Mononuclear cell (primary cell): ENCODE results near the gene SOCS4. TPM values are rescaled to one million over a fixed set of nuclear protein-coding genes. Genes with fewer than 3 reads are reported as not detected.
"Not testable (repeated sequence)": the region's sequence is repeated elsewhere in the genome, so short reads cannot be mapped to it uniquely, and the experiment has no call there.

Experiments used
- H3K27me3 ChIP-seq: 2 replicates; pipeline ENCODE4 v1.6.0; 2011; ENCODE audit warnings: low read length, control low read depth; ENCODE audit not compliant: insufficient read depth
- H3K4me1 ChIP-seq: 2 replicates; pipeline ENCODE4 v1.5.1; 2011; ENCODE audit warnings: mild to moderate bottlenecking, low read length, control low read depth; ENCODE audit not compliant: insufficient read depth
- H3K4me3 ChIP-seq: 2 replicates; pipeline ENCODE4 v1.5.1; 2011; ENCODE audit warnings: mild to moderate bottlenecking, low read length, moderate library complexity
- H3K9me3 ChIP-seq: 2 replicates; pipeline ENCODE4 v1.5.1; 2011; ENCODE audit warnings: low read depth, mild to moderate bottlenecking, control low read depth, low read length
- total RNA-seq: library from RNA; depleted of rRNA; stranded (reverse); fragments of >200 nt; gene quantifications from one replicate; pipeline ENCODE4 v1.2.3, GENCODE V29; 2012

The SOCS4 gene
- total RNA-seq, 1 donor: 14.7 TPM

GRCh38 chr14:55043528-55043927 lies 16.5 kb downstream of the SOCS4 start:
- no peaks in the 10 kb centered on the region for H3K4me1 ChIP-seq
- no peaks in the 10 kb centered on the region for H3K9me3 ChIP-seq
- H3K27me3 ChIP-seq: no peaks in the 10 kb centered on the region
- H3K4me3 ChIP-seq: no peak overlapping the region

DNA sequence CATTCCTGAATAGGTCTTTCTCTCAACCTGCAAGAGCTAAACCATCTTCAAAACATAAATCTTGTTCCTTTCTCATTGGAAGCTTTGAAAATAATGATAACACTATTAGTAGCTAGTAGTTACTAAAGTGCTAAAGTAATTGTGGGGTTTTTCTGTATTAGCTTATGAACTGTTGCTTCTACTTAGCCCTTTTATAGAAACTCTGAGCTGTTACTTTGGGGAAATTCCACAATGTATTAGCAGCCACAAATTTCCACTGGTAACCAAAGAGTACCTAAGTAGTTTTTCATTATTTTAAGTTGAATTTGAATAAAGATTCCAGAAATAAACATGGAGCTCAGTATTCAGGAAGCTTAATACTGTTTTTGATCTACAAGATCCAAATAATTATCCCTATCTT lies 18.1 kb downstream of the SOCS4 start:
- H3K4me1 ChIP-seq: no peaks in the 10 kb centered on the region
- H3K27me3 ChIP-seq: no peaks in the 10 kb centered on the region
- H3K9me3 ChIP-seq: no peaks in the 10 kb centered on the region
- no peak overlapping the region for H3K4me3 ChIP-seq

GRCh38 chr14:55047301-55048053 lies 20.4 kb downstream of the SOCS4 start:
- Histone ChIP-seq H3K9me3 (no peaks in the 10 kb centered on the region), H3K4me1 (peaks cover 11% of the 10 kb centered on the region), H3K27me3 (no peaks in the 10 kb centered on the region), H3K4me3 (no peak overlapping the region)

- Histone ChIP-seq H3K27me3 (no peaks in the 10 kb centered on the region), H3K9me3 (no peaks in the 10 kb centered on the region), H3K4me3 (no peak overlapping the region), H3K4me1 (peaks cover 22% of the 10 kb centered on the region)
These were observed 21.9 kb downstream of the SOCS4 start for GRCh38 chr14:55048900-55049436.

GRCh38 chr14:55051165-55051422 lies 24.1 kb downstream of the SOCS4 start:
- H3K9me3 ChIP-seq: no peaks in the 10 kb centered on the region
- H3K27me3 ChIP-seq: no peaks in the 10 kb centered on the region
- H3K4me1 ChIP-seq: peaks cover 27% of the 10 kb centered on the region
- peak overlapping the region; percentile 98 for H3K4me3 ChIP-seq

GRCh38 chr14:55051423-55052268 lies 24.6 kb downstream of the SOCS4 start, which contains the start of gene MAPK1IP1L:
Gene MAPK1IP1L, plus strand, starts transcription at chr14:55051647. Its CDS starts 10,037 bp downstream, at chr14:55061684.
- peaks cover 27% of the 10 kb centered on the region for H3K4me1 ChIP-seq
- H3K9me3 ChIP-seq: no peaks in the 10 kb centered on the region
- H3K4me3 ChIP-seq: peak within 1 kb of the TSS; percentile 98
- no peaks in the 10 kb centered on the region for H3K27me3 ChIP-seq

GRCh38 chr14:55052269-55052930 lies 25.4 kb downstream of the SOCS4 start:
- Histone ChIP-seq H3K4me1 (peaks cover 27% of the 10 kb centered on the region), H3K4me3 (peak overlapping the region; percentile 98), H3K27me3 (no peaks in the 10 kb centered on the region), H3K9me3 (no peaks in the 10 kb centered on the region)

DNA sequence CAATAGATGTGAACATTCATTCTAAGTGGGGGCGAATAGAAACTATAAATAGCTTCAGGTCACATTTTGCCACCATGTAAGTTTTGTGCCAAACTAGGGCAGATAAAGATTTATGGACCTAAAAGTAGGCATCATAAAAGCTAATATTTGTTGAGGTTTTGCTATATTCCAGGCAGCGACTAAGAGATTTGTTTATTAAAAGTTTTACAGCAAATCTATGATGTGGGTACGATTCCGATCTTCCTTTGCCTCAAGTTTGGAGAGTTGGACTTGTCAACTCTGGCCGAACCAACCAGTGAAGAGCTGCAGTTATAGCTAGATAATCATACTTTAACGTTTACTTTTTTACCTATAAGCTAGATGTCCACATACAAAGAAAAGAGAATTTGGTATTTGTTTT lies 26.0 kb downstream of the SOCS4 start:
- Histone ChIP-seq H3K4me3 (no peak overlapping the region), H3K27me3 (no peaks in the 10 kb centered on the region), H3K9me3 (no peaks in the 10 kb centered on the region), H3K4me1 (peaks cover 27% of the 10 kb centered on the region)

GRCh38 chr14:55053500-55053899 lies 26.5 kb downstream of the SOCS4 start:
- H3K4me1 ChIP-seq: peaks cover 27% of the 10 kb centered on the region
- H3K27me3 ChIP-seq: no peaks in the 10 kb centered on the region
- H3K9me3 ChIP-seq: no peaks in the 10 kb centered on the region
- H3K4me3 ChIP-seq: no peak overlapping the region

- H3K4me3 ChIP-seq: no peak overlapping the region
- H3K9me3 ChIP-seq: no peaks in the 10 kb centered on the region
- H3K27me3 ChIP-seq: no peaks in the 10 kb centered on the region
- peaks cover 27% of the 10 kb centered on the region for H3K4me1 ChIP-seq
These were observed 27.1 kb downstream of the SOCS4 start for GRCh38 chr14:55054098-55054497.

DNA sequence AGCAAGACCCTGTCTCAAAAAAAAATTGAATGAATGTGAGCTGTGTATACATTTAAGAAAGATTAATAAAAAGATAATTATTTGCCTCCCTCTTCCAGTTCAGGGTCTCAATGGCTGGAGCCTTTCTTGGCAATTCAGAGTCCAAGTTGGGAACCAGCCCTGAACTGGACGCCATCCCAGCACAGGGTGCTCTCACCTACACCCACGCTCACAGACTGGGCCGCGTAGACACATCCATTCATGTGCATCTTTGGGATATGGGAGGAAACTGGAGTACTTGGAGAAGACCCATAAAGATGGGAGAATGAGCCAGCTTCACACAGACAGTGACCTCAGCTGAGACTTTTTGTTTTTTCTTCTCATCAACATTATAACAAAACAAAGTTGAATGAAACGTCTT lies 30.9 kb downstream of the SOCS4 start:
- Histone ChIP-seq H3K27me3 (no peaks in the 10 kb centered on the region), H3K4me1 (peaks cover 11% of the 10 kb centered on the region), H3K4me3 (no peak overlapping the region), H3K9me3 (no peaks in the 10 kb centered on the region)

- H3K4me1 ChIP-seq: peaks cover 5% of the 10 kb centered on the region
- no peak overlapping the region for H3K4me3 ChIP-seq
- H3K27me3 ChIP-seq: no peaks in the 10 kb centered on the region
- H3K9me3 ChIP-seq: no peaks in the 10 kb centered on the region
These were observed 32.3 kb downstream of the SOCS4 start for GRCh38 chr14:55059333-55059732.

GRCh38 chr14:55062517-55063351 lies 35.7 kb downstream of the SOCS4 start:
- no peaks in the 10 kb centered on the region for H3K9me3 ChIP-seq
- no peaks in the 10 kb centered on the region for H3K4me1 ChIP-seq
- no peaks in the 10 kb centered on the region for H3K27me3 ChIP-seq
- H3K4me3 ChIP-seq: no peak overlapping the region

DNA sequence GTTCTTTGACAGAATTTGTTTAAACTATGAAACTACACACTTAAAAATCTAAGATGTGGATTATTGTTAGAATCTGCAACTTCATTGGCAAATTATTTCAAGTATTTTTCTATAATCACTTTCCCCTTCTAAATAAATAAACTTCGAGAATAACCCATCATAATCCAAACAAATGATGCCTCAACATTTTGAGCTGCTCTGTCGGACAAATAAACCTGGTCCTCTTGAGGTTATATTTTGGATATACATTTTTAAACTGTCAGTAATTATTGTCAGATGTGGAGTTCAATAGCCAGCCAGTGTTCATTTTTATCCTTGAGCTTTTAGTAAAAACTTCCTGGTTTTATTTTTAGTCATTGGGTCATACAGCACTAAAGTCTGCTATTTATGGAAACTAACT lies 37.9 kb downstream of the SOCS4 start:
- H3K4me1 ChIP-seq, H3K27me3 ChIP-seq, H3K9me3 ChIP-seq, H3K4me3 ChIP-seq: not testable (repeated sequence)
